H9 (cell line): ENCODE data around the gene CSTPP1. TPM values are rescaled to one million over a fixed set of nuclear protein-coding genes. Genes with fewer than 3 reads are reported as not detected.

Experiments used
- DNase-seq: peaks from one replicate; pipeline ENCODE4 v3.0.0-alpha.2; 2017
- H2AFZ ChIP-seq: one replicate; pipeline ENCODE4 v1.6.1; 2013; ENCODE audit warnings: mild to moderate bottlenecking, low read length, control low read depth, moderate library complexity
- H2AK5ac ChIP-seq: 2 replicates; pipeline ENCODE4 v1.6.1; 2013; ENCODE audit warnings: low read length, control low read depth, mixed read lengths; ENCODE audit not compliant: insufficient read length
- H2BK120ac ChIP-seq: one replicate; pipeline ENCODE4 v1.6.1; 2013; ENCODE audit warnings: low read depth, mild to moderate bottlenecking, low read length, control low read depth, inconsistent platforms; ENCODE audit not compliant: poor library complexity, severe bottlenecking
- H2BK12ac ChIP-seq: 2 replicates; pipeline ENCODE4 v1.6.1; 2013; ENCODE audit warnings: low read length, control low read depth, mixed read lengths, low read depth; ENCODE audit not compliant: insufficient read length
- H2BK15ac ChIP-seq: 2 replicates; pipeline ENCODE4 v1.6.1; 2013; ENCODE audit warnings: low read depth, low read length, control low read depth
- H2BK20ac ChIP-seq: one replicate; pipeline ENCODE4 v1.6.1; 2013; ENCODE audit warnings: low read depth, mild to moderate bottlenecking, low read length, control low read depth, inconsistent platforms; ENCODE audit not compliant: poor library complexity, severe bottlenecking
- H2BK5ac ChIP-seq: 2 replicates; pipeline ENCODE4 v1.6.1; 2013; ENCODE audit warnings: low read length, control low read depth, mixed read lengths; ENCODE audit not compliant: insufficient read length
- H3K14ac ChIP-seq: 2 replicates; pipeline ENCODE4 v1.6.1; 2013; ENCODE audit warnings: low read length, control low read depth; ENCODE audit not compliant: insufficient read depth
- H3K18ac ChIP-seq: 2 replicates; pipeline ENCODE4 v1.6.1; 2013; ENCODE audit warnings: low read depth, mild to moderate bottlenecking, mixed read lengths, low read length, control low read depth; ENCODE audit not compliant: insufficient read length
- H3K23ac ChIP-seq: 2 replicates; pipeline ENCODE4 v1.6.1; 2013; ENCODE audit warnings: low read length, control low read depth, mixed read lengths, low read depth; ENCODE audit not compliant: insufficient read length
- H3K23me2 ChIP-seq: 2 replicates; pipeline ENCODE4 v1.6.1; 2013; ENCODE audit warnings: low read depth, mild to moderate bottlenecking, mixed read lengths, low read length, control low read depth; ENCODE audit not compliant: insufficient read length, poor library complexity, severe bottlenecking
- H3K27ac ChIP-seq: 2 replicates; pipeline ENCODE4 v1.5.1; 2013; ENCODE audit warnings: low read length, control low read depth, mixed read lengths, low read depth; ENCODE audit not compliant: insufficient read length
- H3K27me3 ChIP-seq: 2 replicates; pipeline ENCODE4 v1.6.1; 2013; ENCODE audit warnings: low read length, control low read depth, inconsistent platforms; ENCODE audit not compliant: insufficient read depth
- H3K4ac ChIP-seq: 2 replicates; pipeline ENCODE4 v1.6.1; 2013; ENCODE audit warnings: low read depth, mild to moderate bottlenecking, control low read depth, inconsistent platforms, low read length, moderate library complexity
- H3K4me1 ChIP-seq: 2 replicates; pipeline ENCODE4 v1.6.1; 2013; ENCODE audit warnings: low read length, control low read depth, inconsistent platforms; ENCODE audit not compliant: insufficient read depth
- H3K4me2 ChIP-seq: 2 replicates; pipeline ENCODE4 v1.6.1; 2013; ENCODE audit warnings: low read length, control low read depth, mixed read lengths; ENCODE audit not compliant: insufficient read length, insufficient read depth
- H3K56ac ChIP-seq: 2 replicates; pipeline ENCODE4 v1.6.1; 2013; ENCODE audit warnings: low read depth, mild to moderate bottlenecking, mixed read lengths, low read length, control low read depth; ENCODE audit not compliant: insufficient read length
- H3K79me1 ChIP-seq: 2 replicates; pipeline ENCODE4 v1.6.1; 2013; ENCODE audit warnings: low read depth, mild to moderate bottlenecking, moderate library complexity, low read length, control low read depth, inconsistent platforms; ENCODE audit not compliant: insufficient read depth, poor library complexity, severe bottlenecking
- H3K79me2 ChIP-seq: 2 replicates; pipeline ENCODE4 v1.6.1; 2013; ENCODE audit warnings: low read length, control low read depth, inconsistent platforms; ENCODE audit not compliant: insufficient read depth
- H3K9ac ChIP-seq: 2 replicates; pipeline ENCODE4 v1.6.1; 2013; ENCODE audit warnings: low read length, control low read depth, mixed read lengths; ENCODE audit not compliant: insufficient read length; ENCODE audit errors: extremely low read depth
- H3K9me3 ChIP-seq: one replicate; pipeline ENCODE4 v1.6.1; 2013; ENCODE audit warnings: low read depth, low read length, inconsistent platforms; ENCODE audit not compliant: control insufficient read depth
- H3T11ph ChIP-seq: one replicate; pipeline ENCODE4 v1.6.1; 2013; ENCODE audit warnings: mild to moderate bottlenecking, low read length, control low read depth, inconsistent platforms
- H4K20me1 ChIP-seq: one replicate; pipeline ENCODE4 v1.6.1; 2013; ENCODE audit not compliant: control insufficient read depth, insufficient read length, insufficient read depth
- H4K5ac ChIP-seq: 2 replicates; pipeline ENCODE4 v1.6.1; 2013; ENCODE audit warnings: low read depth, mild to moderate bottlenecking, mixed read lengths, low read length, control low read depth; ENCODE audit not compliant: insufficient read length
- H4K8ac ChIP-seq: replicated peaks from 2 replicates; pipeline ENCODE4 v1.6.1; 2013; ENCODE audit warnings: low read length, control low read depth, mixed read lengths, low read depth; ENCODE audit not compliant: insufficient read length
- H4K91ac ChIP-seq: 2 replicates; pipeline ENCODE4 v1.6.1; 2013; ENCODE audit warnings: low read depth, mild to moderate bottlenecking, moderate library complexity, mixed read lengths, low read length, control low read depth; ENCODE audit not compliant: insufficient read length
- H3K27ac Mint-ChIP-seq, 3 experiments: 2 replicates in 2 of 3; 3 replicates in 1 of 3; pipeline ENCODE4 v1.8.0; 2020 to 2021; ENCODE audit warnings: mixed read lengths in 3 of 3, mild to moderate bottlenecking in 1 of 3, moderate library complexity in 1 of 3
- H3K27me3 Mint-ChIP-seq: 2 replicates; pipeline ENCODE4 v1.8.0; 2021; ENCODE audit warnings: low read depth, mild to moderate bottlenecking, moderate library complexity, mixed read lengths
- H3K36me3 Mint-ChIP-seq, 3 experiments: 2 replicates in 2 of 3; 3 replicates in 1 of 3; pipeline ENCODE4 v1.8.0; 2020 to 2021; ENCODE audit warnings: low read depth in 3 of 3, mixed read lengths in 3 of 3; ENCODE audit not compliant: insufficient read depth in 1 of 3
- H3K4me1 Mint-ChIP-seq, 2 experiments: 2 replicates each; pipeline ENCODE4 v1.8.0; 2020; ENCODE audit warnings: mixed read lengths in 2 of 2
- H3K4me3 Mint-ChIP-seq, 2 experiments: 2 replicates in 1 of 2; 3 replicates in 1 of 2; pipeline ENCODE4 v1.8.0; 2020 to 2021; ENCODE audit warnings: mild to moderate bottlenecking in 2 of 2, mixed read lengths in 2 of 2, moderate library complexity in 1 of 2
- H3K9me3 Mint-ChIP-seq, 2 experiments: 2 replicates in 1 of 2; 3 replicates in 1 of 2; pipeline ENCODE4 v1.8.0; 2020; ENCODE audit warnings: mild to moderate bottlenecking in 2 of 2, mixed read lengths in 2 of 2, moderate library complexity in 1 of 2
- CTCF ChIP-seq: fragments of 200-600 bp; sonication (generic); conservative IDR thresholded peaks from 3 replicates; pipeline ENCODE4 v1.8.0; 2021; ENCODE audit warnings: antibody characterized with exemption, mild to moderate bottlenecking
- WGBS: extraction: QIAGEN DNeasy Blood & Tissue Kit; methylation state at CpG from one replicate; pipeline ENCODE4 v1.1.7; 2013; ENCODE audit warnings: missing lambda C conversion rate, low lambda C conversion rate, mixed read lengths; ENCODE audit not compliant: insufficient read length; ENCODE audit errors: extremely low coverage; 5-methylcytosine and 5-hydroxymethylcytosine counted together
- total RNA-seq: library from RNA; stranded (reverse); gene quantifications from 2 replicates; pipeline ENCODE4 v1.2.1, GENCODE V29; 2021

CSTPP1 gene
- total RNA-seq, 1 experiment from 2014 or later: 21.2 TPM

- peak overlapping the region; percentile 40 for H3K9ac ChIP-seq
- H3K18ac ChIP-seq: no peak overlapping the region
- Mint-ChIP-seq H3K4me1 (peaks cover 66 to 68% of the 10 kb centered on the region in 2 experiments), H3K4me3 (peak overlapping the region in 1 of 2 experiments; percentile 67; a peak in 4 of 5 replicates), H3K27ac (peak overlapping the region in 1 of 3 experiments; percentile 95; a peak in 1 of 7 replicates), H3K27me3 (peaks cover 38% of the 10 kb centered on the region), H3K9me3 (no peaks in the 10 kb centered on the region; a peak in 1 of 5 replicates), H3K36me3 (peaks cover 2 to 4% (median 4%) of the 10 kb centered on the region in 3 experiments; a peak in 4 of 7 replicates)
- H2BK15ac ChIP-seq: no peak overlapping the region
- H4K20me1 ChIP-seq: no peaks in the 10 kb centered on the region
- no peak overlapping the region for H2BK20ac ChIP-seq
- peaks cover 24% of the 10 kb centered on the region for H3K23me2 ChIP-seq
- H2AK5ac ChIP-seq: no peak overlapping the region
- H3K56ac ChIP-seq: no peak overlapping the region
- H4K91ac ChIP-seq: no peak overlapping the region
- no peak overlapping the region for H2AFZ ChIP-seq
- DNase-seq: no peak
- H3K9me3 ChIP-seq: no peaks in the 10 kb centered on the region
- no peak overlapping the region for H2BK120ac ChIP-seq
- peaks cover 8% of the 10 kb centered on the region; the same call in 1 of the 2 replicates for H3K4me1 ChIP-seq
- no peak overlapping the region for H2BK5ac ChIP-seq
- H3K14ac ChIP-seq: no peak overlapping the region
- H3K27ac ChIP-seq: no peak overlapping the region
- no peak overlapping the region for H4K5ac ChIP-seq
- H3K79me1 ChIP-seq: no peaks in the 10 kb centered on the region
- H3T11ph ChIP-seq: no peak overlapping the region
- H3K4ac ChIP-seq: no peak overlapping the region
- WGBS: no CpG with 5 or more reads among the region's 5 CpGs
- peak overlapping the region; percentile 75 for H3K4me2 ChIP-seq
- no peaks in the 10 kb centered on the region; the same call in 1 of the 2 replicates for H3K27me3 ChIP-seq
- no peak overlapping the region for H3K23ac ChIP-seq
- peaks cover 3% of the 10 kb centered on the region; the same call in 1 of the 2 replicates for H3K79me2 ChIP-seq
- H4K8ac ChIP-seq: no peak overlapping the region
- no peak for TF ChIP-seq CTCF
- H2BK12ac ChIP-seq: no peak overlapping the region
These were observed 22.2 kb upstream of the CSTPP1 start for GRCh38 chr11:46914363-46914762.
